Measurements from ENCODE around the gene BSPH1. TPM values are rescaled to one million over a fixed set of nuclear protein-coding genes. Genes with fewer than 3 reads are reported as not detected.
"Not testable (repeated sequence)": the region's sequence is repeated elsewhere in the genome, so short reads cannot be mapped to it uniquely, and the experiment has no call there.

The BSPH1 gene
- total RNA-seq, 1 experiment from 2014 or later: not detected

GRCh38 chr19:47949852-47950521, 42.0 kb downstream of the BSPH1 start:
- BruUV-seq (replicated peaks); intact Hi-C loops (cut with micrococcal nuclease; ENCODE audit: unreplicated experiment); H3K4me1 ChIP-seq (ENCODE audit: control insufficient read depth, insufficient read depth, low read length); H3K4me3 ChIP-seq (ENCODE audit: low read depth in 2 of 2, low read length in 2 of 2); H3K36me3 ChIP-seq (ENCODE audit: control insufficient read depth, insufficient read depth, low read length); H3K9me3 ChIP-seq (ENCODE audit: control insufficient read depth, insufficient read depth, low read depth, low read length); POLR2A ChIA-PET; CTCF ChIA-PET; H3K27me3 ChIP-seq (ENCODE audit: control insufficient read depth, insufficient read depth, low read length); ATAC-seq; H3K27ac ChIP-seq (ENCODE audit: low read length); DNase-seq (ENCODE audit: low read depth, low spot score); in situ Hi-C loops (cut with HindIII; ENCODE audit: low pct_unique_long_range_greater_than_20kb, low sequenced_read_pairs): not testable (repeated sequence)
- TF ChIP-seq CTCF (IDR thresholded peaks at IDR 0.05): peak; percentile 77

GRCh38 chr19:47928581-47928980, 63.4 kb downstream of the BSPH1 start:
- H3K4me1 ChIP-seq (ENCODE audit: control insufficient read depth, insufficient read depth, low read length); CTCF ChIA-PET; intact Hi-C loops (cut with micrococcal nuclease; ENCODE audit: unreplicated experiment); POLR2A ChIA-PET; ATAC-seq; H3K27me3 ChIP-seq (ENCODE audit: control insufficient read depth, insufficient read depth, low read length); H3K4me3 ChIP-seq (ENCODE audit: low read depth in 2 of 2, low read length in 2 of 2); H3K36me3 ChIP-seq (ENCODE audit: control insufficient read depth, insufficient read depth, low read length); H3K9me3 ChIP-seq (ENCODE audit: control insufficient read depth, insufficient read depth, low read depth, low read length); DNase-seq (ENCODE audit: low read depth, low spot score); BruUV-seq (replicated peaks); in situ Hi-C loops (cut with HindIII; ENCODE audit: low pct_unique_long_range_greater_than_20kb, low sequenced_read_pairs); H3K27ac ChIP-seq (ENCODE audit: low read length): not testable (repeated sequence)

- in situ Hi-C loops (cut with HindIII; ENCODE audit: low pct_unique_long_range_greater_than_20kb, low sequenced_read_pairs): not testable (repeated sequence)
Observed at GRCh38 chr19:47920107-47920506, 71.9 kb downstream of the BSPH1 start.

More at GRCh38 chr19:47920107-47920506, 71.9 kb downstream of the BSPH1 start:
- intact Hi-C loops (cut with micrococcal nuclease; ENCODE audit: unreplicated experiment); ATAC-seq; BruUV-seq (replicated peaks); CTCF ChIA-PET; H3K36me3 ChIP-seq (ENCODE audit: control insufficient read depth, insufficient read depth, low read length); H3K27ac ChIP-seq (ENCODE audit: low read length); DNase-seq (ENCODE audit: low read depth, low spot score); H3K4me3 ChIP-seq (ENCODE audit: low read depth in 2 of 2, low read length in 2 of 2); POLR2A ChIA-PET; H3K9me3 ChIP-seq (ENCODE audit: control insufficient read depth, insufficient read depth, low read depth, low read length); H3K4me1 ChIP-seq (ENCODE audit: control insufficient read depth, insufficient read depth, low read length); H3K27me3 ChIP-seq (ENCODE audit: control insufficient read depth, insufficient read depth, low read length): not testable (repeated sequence)
- TF ChIP-seq CTCF (IDR thresholded peaks at IDR 0.05): peak; percentile 31

Other genes with a start within 250 kb of the BSPH1 start
- 64.3 TPM for gene NOP53, start 246.6 kb downstream of the BSPH1 start, total RNA-seq (2021; ENCODE audit: unreplicated experiment)
- 62.0 TPM for gene SELENOW, start 213.5 kb downstream of the BSPH1 start, total RNA-seq (2021; ENCODE audit: unreplicated experiment)
- gene TPRX1, start 187.6 kb downstream of the BSPH1 start, total RNA-seq (2021; ENCODE audit: unreplicated experiment): not detected
- gene CRX, start 170.2 kb downstream of the BSPH1 start, total RNA-seq (2021; ENCODE audit: unreplicated experiment): not detected
- not detected for gene TPRX2, start 132.9 kb downstream of the BSPH1 start, total RNA-seq (2021; ENCODE audit: unreplicated experiment)
- gene SULT2A1, start 105.9 kb downstream of the BSPH1 start, total RNA-seq (2021; ENCODE audit: unreplicated experiment): 0.18 TPM
- gene ELSPBP1, start 2.5 kb upstream of the BSPH1 start, total RNA-seq (2021; ENCODE audit: unreplicated experiment): not detected
- not detected for gene CABP5, start 51.9 kb upstream of the BSPH1 start, total RNA-seq (2021; ENCODE audit: unreplicated experiment)
- 2.0 TPM for gene PLA2G4C, start 118.6 kb upstream of the BSPH1 start, total RNA-seq (2021; ENCODE audit: unreplicated experiment)
- 41.3 TPM for gene LIG1, start 178.2 kb upstream of the BSPH1 start, total RNA-seq (2021; ENCODE audit: unreplicated experiment)
- gene ZSWIM9, start 178.5 kb upstream of the BSPH1 start, total RNA-seq (2021; ENCODE audit: unreplicated experiment): 6.8 TPM

All from Panc1 (cell line).